Neural cell (in vitro differentiated cells): ENCODE measurements around the gene HABP4. TPM values are rescaled to one million over a fixed set of nuclear protein-coding genes. Genes with fewer than 3 reads are reported as not detected.

Experiments
- H2AFZ ChIP-seq: fragments of 200-600, 300-800 bp; sonication (generic), shearing (Covaris generic); 2 replicates; pipeline ENCODE4 v1.6.0; 2014; ENCODE audit warnings: low read depth, mild to moderate bottlenecking, antibody characterized with exemption, low read length, moderate library complexity
- H3F3A ChIP-seq: fragments of 200-600 bp; shearing (Covaris generic); 2 replicates; pipeline ENCODE4 v1.6.1; 2016; ENCODE audit warnings: mild to moderate bottlenecking, moderate library complexity, mixed read lengths, antibody characterized with exemption, low read length; ENCODE audit not compliant: insufficient read depth, poor library complexity, severe bottlenecking
- H3K27ac ChIP-seq: fragments of 200-600, 300-800 bp; sonication (generic), shearing (Covaris generic); 2 replicates; pipeline ENCODE4 v1.5.1; 2014; ENCODE audit warnings: mild to moderate bottlenecking, low read length, moderate library complexity
- H3K27me3 ChIP-seq: fragments of 300-800, 200-600 bp; sonication (generic), shearing (Covaris generic); 2 replicates; pipeline ENCODE4 v1.6.0; 2014; ENCODE audit warnings: mild to moderate bottlenecking, low read depth, low read length, moderate library complexity; ENCODE audit not compliant: insufficient read depth
- H3K36me3 ChIP-seq: fragments of 300-800, 200-600 bp; sonication (generic), shearing (Covaris generic); 2 replicates; pipeline ENCODE4 v1.5.1; 2014; ENCODE audit warnings: mild to moderate bottlenecking, antibody characterized with exemption, low read length, moderate library complexity; ENCODE audit not compliant: insufficient read depth
- H3K4me2 ChIP-seq: fragments of 300-800, 200-600 bp; sonication (generic), shearing (Covaris generic); 2 replicates; pipeline ENCODE4 v1.6.0; 2014; ENCODE audit warnings: mild to moderate bottlenecking, low read length
- H3K4me3 ChIP-seq: fragments of 300-800, 200-600 bp; sonication (generic), shearing (Covaris generic); 2 replicates; pipeline ENCODE4 v1.5.1; 2014; ENCODE audit warnings: mild to moderate bottlenecking, low read length, moderate library complexity
- H3K79me2 ChIP-seq: fragments of 200-600 bp; shearing (Covaris generic); replicated peaks from 2 replicates; pipeline ENCODE4 v1.6.0; 2014; ENCODE audit warnings: mild to moderate bottlenecking, low read length, moderate library complexity; ENCODE audit not compliant: insufficient read depth
- H3K9ac ChIP-seq: fragments of 300-800, 200-600 bp; sonication (generic), shearing (Covaris generic); 2 replicates; pipeline ENCODE4 v1.6.1; 2016; ENCODE audit warnings: mild to moderate bottlenecking, low read length, mixed read lengths
- H3K9me2 ChIP-seq: fragments of 200-600 bp; shearing (Covaris generic); 2 replicates; pipeline ENCODE4 v1.6.1; 2016; ENCODE audit warnings: mild to moderate bottlenecking, low read length, mixed read lengths; ENCODE audit not compliant: insufficient read depth
- H3K9me3 ChIP-seq: fragments of 200-600, 300-800 bp; sonication (generic), shearing (Covaris generic); 2 replicates; pipeline ENCODE4 v1.6.1; 2016; ENCODE audit warnings: mild to moderate bottlenecking, mixed run types, low read length, moderate library complexity, mixed read lengths
- H4K20me1 ChIP-seq: fragments of 200-600 bp; shearing (Covaris generic); 2 replicates; pipeline ENCODE4 v1.6.1; 2016; ENCODE audit warnings: mild to moderate bottlenecking, mixed run types; ENCODE audit not compliant: insufficient read depth
- CTCF ChIP-seq: fragments of 450-650 bp; IDR thresholded peaks from 2 replicates; pipeline ENCODE4 v1.5.1; 2014; ENCODE audit warnings: antibody characterized with exemption, mild to moderate bottlenecking, moderate library complexity; ENCODE audit not compliant: poor library complexity, severe bottlenecking
- EZH2 ChIP-seq: fragments of 200-600, 300-800 bp; shearing (Covaris generic), sonication (generic); IDR thresholded peaks from 2 replicates; pipeline ENCODE4 v1.6.1; 2014; ENCODE audit warnings: antibody characterized with exemption, low read length, borderline replicate concordance, mild to moderate bottlenecking; ENCODE audit not compliant: insufficient read depth, poor library complexity, severe bottlenecking
- MXI1 ChIP-seq: fragments of 450-650 bp; conservative IDR thresholded peaks from 2 replicates; pipeline ENCODE4 v1.6.1; 2014; ENCODE audit warnings: antibody characterized with exemption, mild to moderate bottlenecking; ENCODE audit not compliant: poor library complexity, severe bottlenecking
- RAD21 ChIP-seq: fragments of 450-650 bp; conservative IDR thresholded peaks from 2 replicates; pipeline ENCODE4 v1.6.1; 2014; ENCODE audit warnings: antibody characterized with exemption, mild to moderate bottlenecking, moderate library complexity
- REST ChIP-seq: IDR thresholded peaks from 2 replicates; pipeline ENCODE4 v1.6.1; 2012; ENCODE audit warnings: borderline replicate concordance
- SMC3 ChIP-seq: fragments of 450-650 bp; conservative IDR thresholded peaks from 2 replicates; pipeline ENCODE4 v1.6.1; 2014; ENCODE audit warnings: antibody characterized with exemption, mild to moderate bottlenecking, moderate library complexity; ENCODE audit not compliant: poor library complexity
- polyA plus RNA-seq: library from polyadenylated mRNA; depleted of rRNA; stranded (reverse); fragments of >200 nt; gene quantifications from 2 replicates; pipeline ENCODE4 v1.2.3, GENCODE V29; 2014

HABP4 gene
- polyA plus RNA-seq, 1 donor from 2014 or later, result 14.7 TPM

GRCh38 chr9:96448546-96449170, 1.3 kb upstream of the HABP4 start:
- H4K20me1 ChIP-seq, result no peaks in the 10 kb centered on the region
- H3K9me3 ChIP-seq, result no peaks in the 10 kb centered on the region
- no peak overlapping the region for H2AFZ ChIP-seq
- no peak for TF ChIP-seq RAD21
- TF ChIP-seq CTCF, result no peak
- no peak for TF ChIP-seq REST
- TF ChIP-seq SMC3, result no peak
- no peak for TF ChIP-seq EZH2
- no peaks in the 10 kb centered on the region for H3K27me3 ChIP-seq
- H3K4me3 ChIP-seq, result no peak overlapping the region
- no peak overlapping the region for H3K9ac ChIP-seq
- H3F3A ChIP-seq, result no peaks in the 10 kb centered on the region
- no peak overlapping the region for H3K4me2 ChIP-seq
- H3K27ac ChIP-seq, result no peak overlapping the region
- H3K79me2 ChIP-seq, result peaks cover 7% of the 10 kb centered on the region
- H3K9me2 ChIP-seq, result no peaks in the 10 kb centered on the region
- H3K36me3 ChIP-seq, result no peaks in the 10 kb centered on the region

GRCh38 chr9:96449523-96449844, 485 bp upstream of the HABP4 start:
- Histone ChIP-seq H3K9me3 (no peaks in the 10 kb centered on the region), H3K9ac (peak overlapping the region; percentile 61), H3K4me3 (peak overlapping the region; percentile 88), H4K20me1 (no peaks in the 10 kb centered on the region), H3K27me3 (no peaks in the 10 kb centered on the region), H3K79me2 (peaks cover 7% of the 10 kb centered on the region), H3K27ac (peak overlapping the region; percentile 41), H2AFZ (peak overlapping the region; percentile 66), H3F3A (no peaks in the 10 kb centered on the region), H3K4me2 (peak overlapping the region; percentile 74), H3K36me3 (no peaks in the 10 kb centered on the region), H3K9me2 (no peaks in the 10 kb centered on the region)
- no peak for TF ChIP-seq MXI1
- TF ChIP-seq RAD21, result peak; percentile 17
